GM18951 (cell line): ENCODE data around the gene C14orf180.
"Not testable (repeated sequence)": the region's sequence is repeated elsewhere in the genome, so short reads cannot be mapped to it uniquely, and the experiment has no call there.

Experiments
- POLR2A ChIP-seq: IDR thresholded peaks from 4 replicates; pipeline ENCODE4 v1.6.1; 2011; ENCODE audit warnings: mild to moderate bottlenecking; ENCODE audit not compliant: insufficient read length, insufficient read depth; ENCODE audit errors: extremely low read depth
- in situ Hi-C: fragments of 300-500 bp; cut with MboI; formaldehyde crosslinking; loops from one replicate; pipeline ENCODE4 v1.12.0; 2022; ENCODE audit warnings: low sequenced_read_pairs, mixed read lengths, inconsistent platforms; ENCODE audit not compliant: unreplicated experiment

C14orf180 gene

DNA sequence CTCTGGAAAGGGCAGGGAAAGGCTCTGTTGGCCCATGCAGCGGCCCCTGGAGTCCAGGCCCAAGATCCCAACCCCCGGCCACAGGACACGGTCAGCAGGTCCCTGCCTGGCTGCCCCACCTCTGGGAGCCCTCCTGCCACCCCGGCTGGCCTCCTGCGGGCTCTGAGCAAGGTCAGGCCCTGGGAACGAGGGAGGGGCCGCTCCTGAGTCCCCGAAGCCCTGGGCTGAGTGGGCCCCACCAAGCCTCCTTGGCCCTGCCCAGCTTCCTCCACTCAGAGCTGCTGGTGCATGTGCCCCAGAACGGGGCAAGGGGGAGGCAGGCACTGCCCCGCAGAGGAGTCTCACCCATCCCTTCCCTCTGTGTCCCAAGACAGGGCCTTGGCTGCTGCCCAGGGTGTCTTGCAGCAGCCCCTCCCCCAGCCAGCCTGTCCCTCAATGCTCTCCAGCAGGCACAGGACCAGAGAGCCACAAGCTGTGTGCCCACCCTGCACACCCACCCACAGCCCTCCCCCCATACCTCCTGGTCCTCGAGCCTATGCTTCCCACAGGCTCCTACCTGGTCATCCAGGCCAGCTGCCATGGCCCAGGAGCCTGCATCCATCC is 7.4 kb upstream of the C14orf180 start:
- TF ChIP-seq POLR2A = no peak
- in situ Hi-C loops = no loop called here

DNA sequence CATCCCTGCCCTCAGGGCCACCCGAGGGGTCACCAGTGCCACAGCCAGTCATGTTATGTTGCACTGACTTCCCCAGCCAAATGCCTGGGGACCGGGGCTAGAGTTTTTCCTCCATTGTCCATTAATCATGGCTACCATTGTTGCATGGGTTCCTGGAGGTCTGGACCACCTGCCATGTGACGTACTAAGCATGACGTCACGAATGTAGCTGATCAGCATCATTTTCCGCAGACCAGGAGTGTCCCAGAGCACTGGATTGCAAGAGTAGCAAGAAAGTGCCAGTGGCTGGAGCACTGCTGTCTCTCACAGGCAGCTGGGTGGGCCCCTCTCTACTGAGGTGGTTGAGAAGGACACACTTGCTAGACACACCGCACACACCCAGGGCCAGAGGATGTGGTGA is 6.9 kb upstream of the C14orf180 start:
- in situ Hi-C loops = no loop called here
- no peak for TF ChIP-seq POLR2A

DNA sequence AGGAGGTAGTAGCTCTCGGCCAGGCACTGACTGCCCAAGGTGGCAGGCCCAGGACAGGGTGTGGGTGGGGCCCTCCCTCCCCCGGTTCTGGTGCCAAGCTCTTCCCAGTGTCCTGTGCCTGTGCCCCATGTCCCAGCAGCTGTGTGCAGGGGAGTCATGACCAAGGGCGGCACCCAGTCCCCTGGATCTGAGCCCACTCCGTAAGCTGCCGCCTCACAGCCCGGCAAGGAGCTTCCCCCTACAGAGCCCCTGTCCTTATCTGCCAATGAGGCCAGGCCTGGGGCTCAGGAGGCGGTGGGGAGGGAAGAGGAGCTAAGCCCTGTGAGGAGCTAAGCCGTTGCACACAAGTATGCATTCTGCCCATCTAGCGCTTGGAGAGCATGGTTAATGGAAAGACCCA is 5.6 kb upstream of the C14orf180 start:
- no peak for TF ChIP-seq POLR2A
- in situ Hi-C loops = no loop called here

DNA sequence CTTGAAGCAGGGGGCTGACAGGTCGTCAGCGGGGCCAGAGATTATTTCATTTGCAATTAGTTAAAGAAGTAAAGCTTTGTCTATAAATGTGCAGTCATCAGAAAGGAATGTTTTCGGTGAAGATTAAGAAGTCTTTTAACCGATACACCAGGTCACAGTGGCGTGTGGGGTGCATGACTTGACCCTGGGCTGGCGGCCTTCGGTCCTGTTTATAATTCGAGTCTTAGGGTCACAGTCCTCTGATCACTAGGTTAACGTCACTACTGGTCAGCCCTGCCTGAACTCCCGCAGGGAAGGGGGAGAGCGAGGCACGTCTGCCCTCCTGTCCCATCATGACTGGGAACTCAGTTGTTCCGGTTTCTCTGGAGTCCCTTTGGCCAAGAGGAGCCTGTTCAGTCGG is 5.0 kb upstream of the C14orf180 start:
- no peak for TF ChIP-seq POLR2A
- in situ Hi-C loops = no loop called here

DNA sequence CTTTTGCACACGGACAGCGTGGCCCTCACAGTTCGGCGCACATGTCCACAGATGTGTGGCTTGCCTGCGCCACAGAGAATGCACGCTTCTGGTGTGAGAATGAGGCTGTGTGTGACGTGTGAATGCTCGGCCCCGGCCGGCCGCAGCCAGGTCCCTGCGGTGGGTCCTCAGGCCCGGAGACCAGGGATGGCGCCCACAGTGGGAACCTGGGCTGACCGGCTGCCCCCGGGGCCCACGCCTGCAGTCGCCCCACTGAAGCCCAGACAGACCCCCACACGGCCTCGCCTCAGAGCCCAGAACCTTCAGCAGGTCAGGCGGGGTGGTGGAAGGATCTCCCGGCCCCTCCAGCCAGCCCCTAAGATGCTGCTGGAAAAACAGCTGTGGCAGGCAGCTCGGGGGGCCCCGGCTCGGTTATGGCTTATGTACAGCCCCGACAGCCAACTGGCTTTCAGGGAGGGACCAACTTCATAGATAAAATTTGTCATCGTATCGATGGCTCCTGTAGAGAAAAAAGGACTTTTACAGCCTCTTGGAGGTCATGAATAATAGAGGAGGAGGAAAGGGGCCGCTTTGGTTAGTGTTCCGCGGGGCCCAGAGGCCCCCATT is 4.5 kb upstream of the C14orf180 start:
- in situ Hi-C loops = no loop called here
- no peak for TF ChIP-seq POLR2A

DNA sequence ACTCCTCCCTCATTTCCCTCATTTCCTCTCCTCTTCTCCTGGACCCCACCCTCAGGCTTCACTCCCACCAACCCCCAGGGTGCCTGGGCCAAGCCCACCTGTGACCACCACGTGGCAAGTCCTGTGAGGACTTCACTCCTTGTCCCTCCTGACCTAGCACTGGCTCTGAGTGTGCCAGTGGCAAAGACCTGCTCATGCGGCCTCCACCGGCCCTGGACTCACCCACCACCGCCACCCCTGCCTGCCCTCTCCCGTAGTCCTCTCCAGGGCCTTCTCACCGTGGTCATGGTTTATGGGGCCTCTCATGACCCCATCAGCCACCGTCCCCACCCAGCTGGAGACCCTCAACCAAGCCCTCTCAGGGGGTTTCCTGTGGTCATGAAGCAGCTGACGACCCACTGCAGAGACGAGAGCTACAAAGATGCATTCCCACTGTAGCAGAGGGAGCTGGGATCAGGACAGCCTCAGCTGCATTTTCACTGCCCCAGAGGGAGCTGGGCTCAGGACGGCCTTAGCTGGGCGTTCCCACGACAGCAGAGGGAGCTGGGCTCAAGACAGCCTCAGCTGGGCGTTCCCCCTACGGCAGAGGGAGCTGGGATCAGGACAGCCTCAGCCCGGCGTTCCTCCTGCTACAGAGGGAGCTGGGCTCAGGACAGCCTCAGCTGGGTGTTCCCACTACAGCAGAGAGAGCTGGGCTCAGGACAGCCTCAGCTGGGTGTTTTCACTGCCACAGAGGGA is 3.2 kb upstream of the C14orf180 start:
- in situ Hi-C loops = no loop called here
- TF ChIP-seq POLR2A = no peak

DNA sequence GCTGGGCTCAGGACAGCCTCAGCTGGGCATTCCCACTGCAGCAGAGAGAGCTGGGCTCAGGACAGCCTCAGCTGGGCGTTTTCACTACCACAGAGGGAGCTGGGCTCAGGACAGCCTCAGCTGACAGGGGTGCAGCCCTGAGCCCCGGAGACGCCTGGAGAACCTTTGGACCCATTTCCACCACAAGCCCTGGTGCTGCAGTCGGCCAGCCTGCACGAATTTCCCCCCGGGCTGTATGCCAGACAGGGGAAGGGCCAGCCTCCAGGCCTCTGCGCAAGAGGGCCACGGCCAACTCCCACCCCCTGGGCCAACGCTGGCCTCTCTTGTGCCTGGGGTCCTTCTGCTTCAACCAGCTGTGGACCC is 2.6 kb upstream of the C14orf180 start:
- in situ Hi-C loops = no loop called here
- no peak for TF ChIP-seq POLR2A

DNA sequence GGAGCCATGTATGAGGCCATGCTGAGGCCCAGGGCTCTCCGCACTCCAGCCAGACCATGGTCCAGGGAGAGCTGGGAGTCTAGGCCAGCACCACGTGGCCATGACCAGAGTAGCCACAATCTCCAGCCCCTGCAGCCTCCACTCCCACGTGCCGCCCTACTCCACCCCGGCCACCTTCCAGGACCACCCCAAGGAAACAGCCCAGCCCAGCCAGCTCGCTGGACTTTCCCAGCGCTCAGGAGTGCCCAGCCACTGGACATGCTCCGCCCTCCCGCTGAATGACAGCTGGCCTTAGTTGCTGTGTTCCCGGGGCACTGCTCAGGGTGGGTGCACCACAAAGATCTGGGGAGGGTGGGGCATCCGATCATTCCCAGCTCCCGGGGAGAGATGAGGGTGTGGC is 2.1 kb upstream of the C14orf180 start:
- in situ Hi-C loops = no loop called here
- TF ChIP-seq POLR2A = no peak

DNA sequence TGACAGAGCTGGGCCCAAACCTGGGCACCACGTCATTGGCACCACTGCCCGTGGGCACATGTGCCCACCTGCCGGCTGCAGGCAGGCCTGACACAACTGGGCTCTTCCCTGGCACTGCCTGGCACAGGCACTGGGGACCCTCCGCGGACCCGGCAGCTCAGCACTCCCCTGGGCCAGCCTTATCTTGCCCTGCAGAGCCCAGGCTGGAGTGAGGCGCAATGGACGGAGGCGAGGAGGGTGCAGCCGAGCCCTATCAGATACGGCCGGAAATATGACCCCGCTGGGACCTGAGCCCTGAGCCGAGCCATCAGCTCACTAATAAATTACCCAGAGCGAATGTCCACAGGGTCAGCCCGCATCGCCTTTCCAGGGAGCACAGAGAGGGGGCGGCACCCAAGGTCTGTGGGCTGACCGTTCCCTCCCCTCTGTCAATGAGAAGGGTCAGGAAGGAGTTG is 1.7 kb upstream of the C14orf180 start:
- no peak for TF ChIP-seq POLR2A
- in situ Hi-C loops = no loop called here

DNA sequence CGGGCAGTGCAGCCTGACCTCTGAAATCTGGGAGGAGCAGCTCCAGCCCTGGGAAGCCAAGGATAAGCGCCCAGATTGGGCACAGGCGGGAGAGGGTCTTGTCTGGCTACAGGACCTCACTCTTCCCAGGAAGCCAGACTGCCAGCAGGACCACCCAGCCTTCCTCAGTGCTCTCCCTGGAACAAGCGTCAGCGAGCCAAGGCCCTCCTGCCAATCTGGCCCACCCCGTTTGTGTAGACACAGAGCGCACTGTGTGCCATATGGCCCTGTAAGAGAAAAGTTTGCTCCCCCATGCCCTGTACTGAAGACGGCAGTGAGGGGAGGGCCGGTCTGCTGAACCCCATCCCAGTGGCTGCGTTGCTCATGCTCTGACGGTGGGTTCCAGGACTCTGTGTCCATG is 1.2 kb upstream of the C14orf180 start:
- in situ Hi-C loops = no loop called here
- TF ChIP-seq POLR2A = no peak

DNA sequence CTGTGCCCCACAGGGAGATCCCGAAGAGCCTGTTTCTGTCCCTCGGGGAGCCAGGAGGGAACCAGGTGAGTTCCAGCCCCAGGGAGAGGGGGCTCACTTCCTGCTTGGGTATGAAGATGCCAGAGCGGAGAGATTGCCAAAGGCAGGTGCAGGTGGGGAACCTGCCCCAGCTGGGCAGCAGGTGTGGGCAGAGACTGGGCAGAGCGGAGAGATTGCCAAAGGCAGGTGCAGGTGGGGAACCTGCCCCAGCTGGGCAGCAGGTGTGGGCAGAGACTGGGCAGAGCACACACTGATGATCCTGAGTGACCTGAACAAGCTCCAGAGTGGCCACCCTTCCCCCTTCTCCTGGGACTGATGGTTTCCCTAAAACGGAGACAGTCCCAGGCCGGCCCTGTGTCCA is 375 bp downstream of the C14orf180 start:
- in situ Hi-C loops = not testable (repeated sequence)

DNA sequence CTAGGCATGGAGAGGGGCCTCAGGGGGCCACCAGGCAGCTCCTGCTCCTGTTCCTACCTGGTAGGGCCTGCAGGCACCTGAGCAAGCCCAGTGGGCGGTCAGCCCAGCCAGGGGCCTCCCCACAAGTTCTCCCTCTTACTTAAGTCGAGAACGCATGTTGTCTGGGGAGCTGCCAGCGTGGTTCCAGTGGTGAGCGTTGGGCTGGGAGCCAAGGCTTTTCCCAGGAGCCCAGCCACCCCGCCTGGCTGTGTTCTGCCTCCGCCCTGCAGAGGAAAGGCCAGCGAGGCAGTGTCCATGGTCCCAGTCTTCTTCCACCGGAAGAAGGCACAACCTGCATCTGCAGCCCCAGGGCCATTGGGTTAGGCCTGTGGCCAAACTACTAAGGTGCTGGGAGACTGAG is 1.4 kb downstream of the C14orf180 start:
- in situ Hi-C loops = no loop called here

DNA sequence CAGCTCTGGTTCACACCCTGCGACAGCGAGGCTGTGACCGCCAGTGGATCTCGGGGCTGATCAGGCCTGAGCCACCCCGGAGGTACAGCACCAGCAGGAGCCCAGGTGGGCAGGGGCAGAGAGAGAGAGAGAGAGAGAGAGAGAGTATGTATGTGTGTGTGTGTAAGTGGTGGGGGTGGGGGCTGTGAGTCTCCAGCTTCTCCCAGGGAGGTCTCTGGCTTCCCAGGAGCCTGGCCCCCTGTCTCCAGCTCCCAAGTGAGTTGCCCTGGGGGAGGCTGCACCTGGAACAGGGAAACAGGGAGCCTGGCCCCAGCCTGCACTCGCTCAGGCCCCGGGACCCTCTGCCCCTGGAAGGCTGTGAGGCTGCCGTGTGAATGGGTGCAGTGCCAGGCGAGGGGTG is 2.0 kb downstream of the C14orf180 start:
- in situ Hi-C loops = no loop called here

More for the DNA sequence above, 1.4 kb downstream of the C14orf180 start:
- TF ChIP-seq POLR2A = no peak

DNA sequence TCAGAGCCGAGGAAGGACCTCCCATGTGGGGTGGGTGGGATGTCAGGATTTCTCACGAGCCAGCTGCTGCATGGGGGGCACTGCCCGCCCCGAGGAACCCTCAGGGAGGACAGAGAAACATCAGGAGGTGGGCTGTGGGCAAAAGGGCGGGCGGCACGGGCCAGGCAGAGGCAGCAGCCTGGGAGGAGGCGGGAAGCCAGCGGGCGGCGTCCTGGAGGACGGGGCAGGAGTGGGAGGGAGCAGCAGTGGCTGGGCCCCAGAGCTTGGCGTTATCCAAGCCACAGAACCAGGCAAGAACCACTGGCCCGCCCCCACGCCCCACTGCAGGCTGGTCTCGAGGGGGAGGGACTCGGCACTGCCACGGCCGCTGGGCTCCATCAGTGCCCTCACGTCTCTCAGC is 2.4 kb downstream of the C14orf180 start:
- TF ChIP-seq POLR2A = no peak
- in situ Hi-C loops = no loop called here

More for the DNA sequence above, 2.0 kb downstream of the C14orf180 start:
- TF ChIP-seq POLR2A = no peak
